ENCODE measurements around the gene CWC22. TPM values are rescaled to one million over a fixed set of nuclear protein-coding genes. Genes with fewer than 3 reads are reported as not detected.
"Not testable (repeated sequence)": the region's sequence is repeated elsewhere in the genome, so short reads cannot be mapped to it uniquely, and the experiment has no call there.

Gene CWC22
- total RNA-seq, 1 experiment from 2014 or later = 3.9 TPM

GRCh38 chr2:179983250-179983932 lies 23.7 kb downstream of the CWC22 start:
- no peak for DNase-seq
- H3K4me3 ChIP-seq = no peak overlapping the region
- H3K27me3 ChIP-seq = no peaks in the 10 kb centered on the region
- H3K9me3 ChIP-seq = no peaks in the 10 kb centered on the region
- H3K36me3 ChIP-seq = peaks cover 70% of the 10 kb centered on the region

GRCh38 chr2:179981085-179981484 lies 26.0 kb downstream of the CWC22 start:
- H3K27me3 ChIP-seq = no peaks in the 10 kb centered on the region
- no peaks in the 10 kb centered on the region for H3K9me3 ChIP-seq
- H3K36me3 ChIP-seq = peaks cover 75% of the 10 kb centered on the region
- no peak overlapping the region for H3K4me3 ChIP-seq
- DNase-seq = no peak

GRCh38 chr2:179974761-179975160 lies 32.3 kb downstream of the CWC22 start:
- DNase-seq = no peak
- H3K9me3 ChIP-seq = no peaks in the 10 kb centered on the region
- H3K36me3 ChIP-seq = peaks cover 58% of the 10 kb centered on the region
- H3K4me3 ChIP-seq = no peak overlapping the region
- no peaks in the 10 kb centered on the region for H3K27me3 ChIP-seq

GRCh38 chr2:179966778-179967394 lies 40.2 kb downstream of the CWC22 start:
- no peaks in the 10 kb centered on the region for H3K9me3 ChIP-seq
- peaks cover 58% of the 10 kb centered on the region for H3K36me3 ChIP-seq
- DNase-seq = no peak
- no peak overlapping the region for H3K4me3 ChIP-seq
- no peaks in the 10 kb centered on the region for H3K27me3 ChIP-seq

- DNase-seq = no peak
- peaks cover 55% of the 10 kb centered on the region for H3K36me3 ChIP-seq
- no peaks in the 10 kb centered on the region for H3K9me3 ChIP-seq
- H3K4me3 ChIP-seq = no peak overlapping the region
- H3K27me3 ChIP-seq = no peaks in the 10 kb centered on the region
These were observed 41.5 kb downstream of the CWC22 start for GRCh38 chr2:179965291-179966258.

- H3K36me3 ChIP-seq = peaks cover 43% of the 10 kb centered on the region
- DNase-seq = no peak
These were observed 43.5 kb downstream of the CWC22 start for GRCh38 chr2:179963626-179964025.

GRCh38 chr2:179958251-179958650 lies 48.8 kb downstream of the CWC22 start:
- H3K4me3 ChIP-seq, H3K9me3 ChIP-seq, H3K27me3 ChIP-seq: not testable (repeated sequence)
- H3K36me3 ChIP-seq = peaks cover 27% of the 10 kb centered on the region
- DNase-seq = peak; percentile 1

More at GRCh38 chr2:179963626-179964025, 43.5 kb downstream of the CWC22 start:
- Histone ChIP-seq H3K27me3 (no peaks in the 10 kb centered on the region), H3K4me3 (no peak overlapping the region), H3K9me3 (no peaks in the 10 kb centered on the region)

GRCh38 chr2:179954026-179954425 lies 53.1 kb downstream of the CWC22 start:
- no peaks in the 10 kb centered on the region for H3K9me3 ChIP-seq
- H3K4me3 ChIP-seq = no peak overlapping the region
- no peaks in the 10 kb centered on the region for H3K27me3 ChIP-seq
- H3K36me3 ChIP-seq = peaks cover 36% of the 10 kb centered on the region
- no peak for DNase-seq

- H3K9me3 ChIP-seq = no peaks in the 10 kb centered on the region
- no peaks in the 10 kb centered on the region for H3K27me3 ChIP-seq
- DNase-seq = no peak
- peaks cover 34% of the 10 kb centered on the region for H3K36me3 ChIP-seq
- H3K4me3 ChIP-seq = no peak overlapping the region
These were observed 53.7 kb downstream of the CWC22 start for GRCh38 chr2:179953359-179953758.

GRCh38 chr2:179952658-179953057 lies 54.4 kb downstream of the CWC22 start:
- Histone ChIP-seq H3K9me3 (no peaks in the 10 kb centered on the region), H3K36me3 (peaks cover 34% of the 10 kb centered on the region), H3K4me3 (no peak overlapping the region), H3K27me3 (no peaks in the 10 kb centered on the region)
- DNase-seq = no peak

- no peaks in the 10 kb centered on the region for H3K9me3 ChIP-seq
- DNase-seq = no peak
- peaks cover 34% of the 10 kb centered on the region for H3K36me3 ChIP-seq
- H3K27me3 ChIP-seq = no peaks in the 10 kb centered on the region
- H3K4me3 ChIP-seq = no peak overlapping the region
These were observed 55.4 kb downstream of the CWC22 start for GRCh38 chr2:179951680-179952079.

- Histone ChIP-seq H3K4me3 (no peak overlapping the region), H3K9me3 (no peaks in the 10 kb centered on the region), H3K36me3 (peaks cover 37% of the 10 kb centered on the region), H3K27me3 (no peaks in the 10 kb centered on the region)
- DNase-seq = no peak
These were observed 56.7 kb downstream of the CWC22 start for GRCh38 chr2:179950391-179950790.

- Histone ChIP-seq H3K9me3 (no peaks in the 10 kb centered on the region), H3K4me3 (no peak overlapping the region), H3K27me3 (no peaks in the 10 kb centered on the region), H3K36me3 (peaks cover 44% of the 10 kb centered on the region)
- DNase-seq = no peak
These were observed 57.7 kb downstream of the CWC22 start for GRCh38 chr2:179949438-179949837.

GRCh38 chr2:179948058-179948457 lies 59.0 kb downstream of the CWC22 start:
- Histone ChIP-seq H3K27me3 (no peaks in the 10 kb centered on the region), H3K4me3 (no peak overlapping the region), H3K36me3 (peaks cover 38% of the 10 kb centered on the region), H3K9me3 (no peaks in the 10 kb centered on the region)
- DNase-seq = no peak

- no peaks in the 10 kb centered on the region for H3K27me3 ChIP-seq
- peaks cover 33% of the 10 kb centered on the region for H3K36me3 ChIP-seq
- H3K4me3 ChIP-seq = no peak overlapping the region
- no peak for DNase-seq
- H3K9me3 ChIP-seq = no peaks in the 10 kb centered on the region
These were observed 60.1 kb downstream of the CWC22 start for GRCh38 chr2:179946810-179947615.

- no peak overlapping the region for H3K4me3 ChIP-seq
- no peaks in the 10 kb centered on the region for H3K27me3 ChIP-seq
- no peaks in the 10 kb centered on the region for H3K9me3 ChIP-seq
- no peak for DNase-seq
- H3K36me3 ChIP-seq = peaks cover 28% of the 10 kb centered on the region
These were observed 60.8 kb downstream of the CWC22 start for GRCh38 chr2:179946346-179946745.
